ENCODE results near the gene OSBPL1A. TPM values are rescaled to one million over a fixed set of nuclear protein-coding genes. Genes with fewer than 3 reads are reported as not detected.

The OSBPL1A gene
- total RNA-seq, 4 donors from 2014 or later, result 19.1 to 46.7 (median 24.8) TPM

GRCh38 chr18:24254071-24254470, 143.6 kb downstream of the OSBPL1A start:
- 91 to 98% methylated on average over 1 of the region's 1 CpG for WGBS, 2 donors
- intact Hi-C loops (cut with DNase I; ENCODE audit: low total_unique reads), result no loop called here
- TF ChIP-seq POLR2A (IDR thresholded peaks at IDR 0.05), result no peak
- TF ChIP-seq CTCF (IDR thresholded peaks at IDR 0.05), result no peak
- no peak for DNase-seq (ENCODE audit: low spot score in 2 of 2)
- H3K4me3 ChIP-seq (ENCODE audit: low read depth, poor library complexity, severe bottlenecking), result no peak overlapping the region

- H3K4me3 ChIP-seq (ENCODE audit: low read depth, poor library complexity, severe bottlenecking), result no peak overlapping the region
- no peak for DNase-seq (ENCODE audit: low spot score in 2 of 2)
- intact Hi-C loops (cut with DNase I; ENCODE audit: low total_unique reads), result no loop called here
- TF ChIP-seq POLR2A (IDR thresholded peaks at IDR 0.05) (no peak), CTCF (IDR thresholded peaks at IDR 0.05) (no peak)
- WGBS, 2 donors, result 98 to 100% methylated on average over 4 to 6 of the region's 6 CpGs
Measured at GRCh38 chr18:24249716-24250115, 147.9 kb downstream of the OSBPL1A start.

- intact Hi-C loops (cut with DNase I; ENCODE audit: low total_unique reads), result no loop called here
- WGBS, 2 donors, result 83 to 90% methylated on average over 2 of the region's 2 CpGs
- TF ChIP-seq CTCF (IDR thresholded peaks at IDR 0.05) (no peak), POLR2A (IDR thresholded peaks at IDR 0.05) (no peak)
- no peak for DNase-seq (ENCODE audit: low spot score in 2 of 2)
- no peak overlapping the region for H3K4me3 ChIP-seq (ENCODE audit: low read depth, poor library complexity, severe bottlenecking)
Measured at GRCh38 chr18:24248359-24248758, 149.3 kb downstream of the OSBPL1A start.

- intact Hi-C loops (cut with DNase I; ENCODE audit: low total_unique reads), result no loop called here
- TF ChIP-seq POLR2A (IDR thresholded peaks at IDR 0.05), result no peak
- TF ChIP-seq CTCF (IDR thresholded peaks at IDR 0.05), result no peak
- no peak for DNase-seq (ENCODE audit: low spot score in 2 of 2)
- no peak overlapping the region for H3K4me3 ChIP-seq (ENCODE audit: low read depth, poor library complexity, severe bottlenecking)
- WGBS, 2 donors, result 95 to 96% methylated on average over 3 of the region's 3 CpGs
Measured at GRCh38 chr18:24246143-24246542, 151.5 kb downstream of the OSBPL1A start.

GRCh38 chr18:24244698-24245097, 152.9 kb downstream of the OSBPL1A start:
- intact Hi-C loops (cut with DNase I; ENCODE audit: low total_unique reads), result no loop called here
- 95 to 99% methylated on average over 5 of the region's 5 CpGs for WGBS, 2 donors
- DNase-seq (ENCODE audit: low spot score in 2 of 2), result no peak
- TF ChIP-seq CTCF (IDR thresholded peaks at IDR 0.05) (no peak), POLR2A (IDR thresholded peaks at IDR 0.05) (no peak)
- no peak overlapping the region for H3K4me3 ChIP-seq (ENCODE audit: low read depth, poor library complexity, severe bottlenecking)

GRCh38 chr18:24243677-24244076, 153.9 kb downstream of the OSBPL1A start:
- TF ChIP-seq POLR2A (IDR thresholded peaks at IDR 0.05) (no peak), CTCF (IDR thresholded peaks at IDR 0.05) (no peak)
- 43 to 70% methylated on average over 1 of the region's 1 CpG for WGBS, 2 donors

More at GRCh38 chr18:24243677-24244076, 153.9 kb downstream of the OSBPL1A start:
- no peak overlapping the region for H3K4me3 ChIP-seq (ENCODE audit: low read depth, poor library complexity, severe bottlenecking)
- no peak for DNase-seq (ENCODE audit: low spot score in 2 of 2)
- intact Hi-C loops (cut with DNase I; ENCODE audit: low total_unique reads), result no loop called here

All from lower leg skin (tissue), 4 donors.